ENCODE measurements around the gene TBX4.

The TBX4 gene

DNA sequence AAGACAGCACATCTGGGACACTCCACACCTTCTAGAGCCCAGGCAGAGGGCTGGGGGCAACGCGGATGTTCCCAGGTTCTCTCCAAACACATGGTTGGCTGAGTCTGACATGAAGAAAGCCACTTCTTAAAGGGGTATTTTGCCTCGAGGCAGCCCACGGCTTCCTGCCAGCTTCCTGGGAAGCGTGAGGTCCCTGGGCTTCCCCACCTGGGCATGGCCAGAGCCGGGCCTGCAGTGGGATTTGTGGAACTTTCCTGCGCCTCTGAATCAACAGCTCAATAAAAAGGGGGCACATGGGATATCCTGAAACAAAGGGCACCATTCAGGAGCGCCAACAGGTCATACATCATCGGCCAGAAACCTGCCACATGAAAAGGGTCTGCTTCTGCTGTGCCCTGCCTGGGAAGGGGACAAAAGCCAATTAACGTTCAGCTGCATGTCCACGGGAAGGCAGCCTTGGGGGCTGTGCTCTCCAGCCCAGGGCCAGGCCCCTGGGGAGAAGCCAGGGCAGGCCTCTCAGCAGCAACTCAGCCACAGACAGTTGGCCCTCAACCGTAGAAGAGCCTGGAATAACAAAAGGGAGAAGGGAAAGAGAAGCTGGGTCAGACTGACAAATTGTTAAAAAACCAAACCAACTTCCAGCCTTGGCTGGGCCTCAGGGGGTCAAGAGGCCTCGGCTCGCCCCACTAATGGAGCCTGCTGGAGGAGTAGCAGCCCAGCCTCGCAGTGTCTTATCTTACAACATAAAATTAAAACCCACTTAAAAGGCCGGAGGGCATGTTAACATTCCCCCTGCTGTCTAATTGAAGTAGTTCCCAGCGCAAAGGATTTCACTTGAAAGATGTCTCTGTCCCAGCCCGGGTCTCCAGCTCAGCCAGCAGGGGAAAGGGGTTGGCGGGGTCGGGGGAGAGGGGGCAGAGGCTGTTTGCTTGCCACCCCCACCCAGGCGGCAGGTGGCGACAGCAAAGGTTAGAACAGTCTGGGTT lies 34.2 kb downstream of the TBX4 start:
- TF ChIP-seq, protein P1, sequence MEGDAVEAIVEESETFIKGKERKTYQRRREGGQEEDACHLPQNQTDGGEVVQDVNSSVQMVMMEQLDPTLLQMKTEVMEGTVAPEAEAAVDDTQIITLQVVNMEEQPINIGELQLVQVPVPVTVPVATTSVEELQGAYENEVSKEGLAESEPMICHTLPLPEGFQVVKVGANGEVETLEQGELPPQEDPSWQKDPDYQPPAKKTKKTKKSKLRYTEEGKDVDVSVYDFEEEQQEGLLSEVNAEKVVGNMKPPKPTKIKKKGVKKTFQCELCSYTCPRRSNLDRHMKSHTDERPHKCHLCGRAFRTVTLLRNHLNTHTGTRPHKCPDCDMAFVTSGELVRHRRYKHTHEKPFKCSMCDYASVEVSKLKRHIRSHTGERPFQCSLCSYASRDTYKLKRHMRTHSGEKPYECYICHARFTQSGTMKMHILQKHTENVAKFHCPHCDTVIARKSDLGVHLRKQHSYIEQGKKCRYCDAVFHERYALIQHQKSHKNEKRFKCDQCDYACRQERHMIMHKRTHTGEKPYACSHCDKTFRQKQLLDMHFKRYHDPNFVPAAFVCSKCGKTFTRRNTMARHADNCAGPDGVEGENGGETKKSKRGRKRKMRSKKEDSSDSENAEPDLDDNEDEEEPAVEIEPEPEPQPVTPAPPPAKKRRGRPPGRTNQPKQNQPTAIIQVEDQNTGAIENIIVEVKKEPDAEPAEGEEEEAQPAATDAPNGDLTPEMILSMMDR (IDR thresholded peaks at IDR 0.05; ENCODE audit: extremely low read depth, missing control alignments) = no peak

DNA sequence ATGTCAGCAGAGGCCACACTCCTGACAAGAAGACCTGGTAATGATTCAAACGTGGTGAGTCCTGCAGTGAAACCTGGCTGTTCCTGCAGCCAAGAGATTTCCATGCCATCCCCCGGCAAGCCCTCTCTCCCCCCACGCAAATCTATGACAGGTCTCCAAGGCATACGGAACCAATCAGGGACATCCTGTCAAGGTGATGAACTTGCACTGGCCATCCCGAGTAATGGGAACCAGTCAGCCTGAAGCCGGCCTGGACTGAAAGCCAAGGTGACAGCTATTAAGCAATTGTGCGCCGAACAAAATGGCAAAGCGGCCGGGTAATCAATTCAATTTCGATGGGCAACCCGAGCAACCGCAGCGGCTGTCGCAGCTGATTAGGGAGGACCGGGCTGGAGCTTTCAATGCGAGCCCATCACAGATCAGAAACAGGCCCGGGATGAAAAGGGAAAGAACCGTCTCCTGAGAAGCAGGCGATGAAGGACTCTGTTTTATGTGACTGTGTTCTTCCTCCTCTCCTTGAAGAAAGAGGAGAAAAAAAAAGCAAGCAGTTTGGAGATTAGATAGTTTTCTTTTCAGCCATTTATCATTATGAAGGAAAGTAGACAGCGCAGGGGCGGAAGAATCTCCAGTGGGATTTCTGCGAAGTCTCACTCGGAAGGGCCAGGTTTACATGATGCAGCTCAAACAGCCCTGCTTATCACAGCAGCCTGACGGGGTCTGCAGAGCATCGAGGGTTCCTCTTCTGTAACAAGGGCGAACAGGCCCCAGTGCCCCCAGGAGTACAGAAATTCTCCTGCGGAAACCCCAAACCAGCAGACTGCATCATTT lies 35.2 kb downstream of the TBX4 start:
- TF ChIP-seq, protein P1 (IDR thresholded peaks at IDR 0.05; ENCODE audit: extremely low read depth, missing control alignments) = no peak

More for the DNA sequence above, 34.2 kb downstream of the TBX4 start:
- no peak for DNase-seq (ENCODE audit: low spot score)

DNA sequence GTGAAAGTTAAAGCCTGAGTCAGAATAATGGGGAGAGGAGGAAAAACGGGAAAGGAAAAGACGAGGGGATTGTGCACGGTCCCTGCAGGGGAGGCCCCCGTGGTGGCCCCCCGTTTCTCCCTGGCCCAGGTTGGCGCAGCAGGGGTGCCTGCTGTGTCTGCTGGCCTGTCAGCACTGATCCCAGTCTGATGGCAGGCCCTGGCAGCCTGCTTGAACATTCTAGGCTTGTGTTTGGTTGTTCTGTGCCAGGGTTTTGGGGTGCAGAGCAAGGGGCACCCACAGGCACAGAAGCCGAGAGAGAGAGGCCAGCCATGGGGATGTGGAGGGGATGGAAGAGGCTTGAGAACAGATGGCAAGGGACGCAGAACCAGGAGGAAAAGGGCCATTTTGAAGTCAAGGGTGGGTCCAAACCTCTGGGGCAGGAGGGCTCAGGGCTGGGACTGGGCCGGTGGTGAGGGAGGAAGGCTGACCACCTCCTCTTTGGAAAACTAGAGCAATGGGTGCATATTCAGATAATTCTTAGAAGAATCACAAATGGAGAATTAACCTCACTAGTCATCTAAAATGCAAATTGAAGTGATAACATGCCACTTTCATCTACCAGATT lies 35.9 kb downstream of the TBX4 start:
- no peak for DNase-seq (ENCODE audit: low spot score)
- TF ChIP-seq, protein P1 (IDR thresholded peaks at IDR 0.05; ENCODE audit: extremely low read depth, missing control alignments) = no peak

More for the DNA sequence above, 35.2 kb downstream of the TBX4 start:
- DNase-seq (ENCODE audit: low spot score) = no peak

DNA sequence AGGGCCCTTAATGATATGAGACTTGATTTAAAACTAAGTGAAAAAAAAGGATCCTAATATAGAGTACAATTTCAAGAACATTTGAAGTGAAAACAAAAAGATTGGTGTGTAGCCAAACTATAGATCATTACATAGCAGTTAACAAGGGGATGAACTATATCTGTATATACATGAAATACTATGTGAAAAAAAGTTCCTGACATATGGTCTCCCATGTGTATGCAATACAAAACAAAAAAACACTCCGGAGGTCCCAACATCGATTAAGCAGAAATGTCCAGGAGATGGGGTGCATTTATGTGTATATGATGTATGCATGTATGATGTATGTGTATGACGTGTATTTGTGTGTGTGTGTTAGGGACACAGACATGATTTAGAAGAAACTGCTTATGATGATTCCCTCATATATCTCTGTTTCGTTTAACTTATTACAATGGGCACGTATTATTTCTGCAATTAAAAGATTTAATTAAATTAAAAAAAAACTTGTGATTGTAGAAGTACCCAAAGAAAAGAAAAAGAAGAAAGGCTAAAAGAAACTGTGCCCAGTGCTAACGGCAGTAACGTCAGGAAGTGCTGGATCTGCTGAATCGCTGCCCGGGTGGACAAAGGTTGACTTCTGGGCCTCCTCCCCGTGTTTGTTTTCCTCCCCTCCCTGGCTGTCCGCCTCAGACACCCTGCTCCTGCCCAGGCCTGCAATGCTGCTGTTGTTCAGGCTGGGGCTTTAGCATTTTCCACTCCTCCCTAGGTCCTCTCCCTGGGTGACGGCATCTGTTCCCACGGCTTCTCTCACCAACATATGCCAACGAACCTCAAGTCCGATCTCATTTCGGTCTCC lies 36.9 kb downstream of the TBX4 start:
- DNase-seq (ENCODE audit: low spot score) = no peak
- TF ChIP-seq, protein P1 (IDR thresholded peaks at IDR 0.05; ENCODE audit: extremely low read depth, missing control alignments) = no peak

DNA sequence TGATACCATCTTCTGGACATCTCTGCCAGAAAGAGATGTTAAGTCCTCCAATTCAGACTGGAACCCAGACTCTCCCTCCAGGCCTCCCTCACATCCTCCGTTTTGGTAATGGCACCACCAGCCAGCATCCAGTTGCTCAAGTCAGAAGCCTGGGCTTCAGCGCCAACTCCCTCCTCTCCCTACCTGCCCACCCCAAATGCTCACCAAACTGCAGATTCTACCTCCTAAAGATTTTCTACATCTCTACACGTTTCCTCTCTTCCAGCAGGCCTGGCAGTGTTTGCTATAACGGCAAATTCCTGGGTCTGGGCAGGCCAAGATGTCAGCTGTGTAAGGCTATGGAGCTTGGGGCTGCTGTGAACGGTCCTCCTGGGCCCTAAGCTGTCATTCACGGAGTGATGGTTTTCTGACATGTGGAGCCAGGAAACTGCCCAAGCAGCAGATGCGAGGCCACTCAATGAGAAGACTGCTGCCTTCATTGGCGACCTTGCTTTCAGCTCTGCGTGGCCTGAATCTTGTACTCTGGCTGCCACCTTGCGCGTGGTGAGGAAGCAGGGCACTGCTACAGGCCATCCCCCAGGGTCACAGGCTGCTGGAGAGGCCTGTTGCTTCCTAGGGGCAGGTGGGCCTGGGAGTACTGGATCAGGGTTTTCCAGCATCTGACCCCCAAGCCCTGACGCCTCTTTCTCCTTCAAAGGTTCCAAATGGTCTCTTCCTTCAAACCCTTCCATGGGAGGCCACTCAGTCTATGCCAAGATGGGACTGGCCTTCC lies 37.7 kb downstream of the TBX4 start:
- TF ChIP-seq, protein P1 (IDR thresholded peaks at IDR 0.05; ENCODE audit: extremely low read depth, missing control alignments) = no peak
- DNase-seq (ENCODE audit: low spot score) = no peak

DNA sequence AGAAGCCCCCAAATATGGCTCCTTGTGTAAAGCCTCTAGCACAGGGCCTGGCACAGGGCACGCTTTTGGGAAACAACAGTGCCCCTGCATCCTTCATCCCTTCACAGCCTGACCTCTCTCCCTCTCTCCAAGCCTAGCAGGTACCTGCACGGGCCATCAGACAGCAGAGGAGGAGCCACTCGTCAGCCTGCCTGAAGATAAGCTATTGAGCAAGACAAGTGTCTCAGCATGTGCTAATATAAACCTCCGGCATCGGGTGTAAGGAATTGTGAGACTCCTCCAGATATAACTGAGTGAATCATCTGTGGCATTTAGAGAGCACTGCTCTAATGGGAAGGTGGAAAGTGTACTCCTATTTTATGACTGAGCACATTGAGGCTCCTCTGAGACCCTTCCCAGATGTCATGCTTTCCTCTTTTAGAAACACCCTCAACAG lies 38.3 kb downstream of the TBX4 start:
- DNase-seq (ENCODE audit: low spot score) = no peak

More for the DNA sequence above, 38.3 kb downstream of the TBX4 start:
- TF ChIP-seq, protein P1 (IDR thresholded peaks at IDR 0.05; ENCODE audit: extremely low read depth, missing control alignments) = no peak
